HepG2 (cell line): Measurements from ENCODE around the gene PCIF1. TPM values are rescaled to one million over a fixed set of nuclear protein-coding genes. Genes with fewer than 3 reads are reported as not detected.

Experiments used
- CERS6 ChIP-seq: sonication (generic); formaldehyde crosslinking; IDR thresholded peaks from 2 replicates; pipeline ENCODE4 v1.5.0; 2020; ENCODE audit warnings: missing genetic modification reagents
- HOXA5 ChIP-seq: sonication (generic); formaldehyde crosslinking; IDR thresholded peaks from 2 replicates; pipeline ENCODE4 v1.4.0; 2020; ENCODE audit warnings: missing genetic modification reagents
- MLX ChIP-seq: IDR thresholded peaks from 2 replicates; pipeline ENCODE4 v1.6.1; 2016
- MNT ChIP-seq: fragments of 450-650 bp; IDR thresholded peaks from 2 replicates; pipeline ENCODE4 v1.6.1; 2016
- NFKB2 ChIP-seq: sonication (generic); formaldehyde crosslinking; IDR thresholded peaks from 2 replicates; pipeline ENCODE4 v1.4.0; 2020; ENCODE audit warnings: missing genetic modification reagents, borderline replicate concordance
- PITX1 ChIP-seq: sonication (generic); formaldehyde crosslinking; IDR thresholded peaks from 2 replicates; pipeline ENCODE4 v1.5.1; 2020; ENCODE audit warnings: mild to moderate bottlenecking, missing genetic modification reagents
- RARG ChIP-seq: sonication (generic); formaldehyde crosslinking; IDR thresholded peaks from 2 replicates; pipeline ENCODE4 v1.4.0; 2020; ENCODE audit warnings: low read depth, mild to moderate bottlenecking, missing genetic modification reagents
- RXRB ChIP-seq: IDR thresholded peaks from 2 replicates; pipeline ENCODE4 v1.6.1; 2016; ENCODE audit warnings: borderline replicate concordance, missing genetic modification reagents, missing compliant biosample characterization
- ZFX ChIP-seq: sonication (generic); formaldehyde crosslinking; IDR thresholded peaks from 2 replicates; pipeline ENCODE4 v1.4.0; 2020; ENCODE audit warnings: mild to moderate bottlenecking, low read depth, missing genetic modification reagents, moderate library complexity
- ZNF232 ChIP-seq: sonication (generic); formaldehyde crosslinking; IDR thresholded peaks from 2 replicates; pipeline ENCODE4 v1.4.0; 2020; ENCODE audit warnings: missing genetic modification reagents, borderline replicate concordance
- ZNF292 ChIP-seq: sonication (generic); formaldehyde crosslinking; IDR thresholded peaks from 2 replicates; pipeline ENCODE4 v1.8.1; 2022; ENCODE audit warnings: mild to moderate bottlenecking, low read depth, missing genetic modification reagents, borderline replicate concordance
- ZNF3 ChIP-seq: IDR thresholded peaks from 2 replicates; pipeline ENCODE4 v1.7.0; 2017; ENCODE audit warnings: inconsistent platforms
- polyA plus RNA-seq, 8 experiments: library from polyadenylated mRNA; depleted of rRNA in 3 of 8; stranded (reverse) in 7 of 8; unstranded in 1 of 8; fragments of >200 nt; fragmentation: Illumina TruSeq in 4 of 8; extraction: Trizol in 4 of 8; gene quantifications; 2 replicates each; pipeline versions ENCODE4 v1.2.1 to v1.2.3, GENCODE V29; 2011 to 2016; ENCODE audit warnings: low read depth in 4 of 8, missing spikeins in 1 of 8, mixed read lengths in 1 of 8; ENCODE audit not compliant: insufficient read depth in 1 of 8
- total RNA-seq, 5 experiments: library from RNA; depleted of rRNA; stranded (reverse); fragments of >200 nt; fragmentation: Illumina TruSeq; extraction: Trizol; gene quantifications; 2 replicates each; pipeline ENCODE4 v1.2.3, GENCODE V29; 2016; ENCODE audit warnings: low read depth in 1 of 5
- TF ChIP-seq, protein P1 (sequence below): sonication (generic); formaldehyde crosslinking; IDR thresholded peaks from 2 replicates; pipeline ENCODE4 v1.4.0; 2020; ENCODE audit warnings: missing genetic modification reagents, mild to moderate bottlenecking, borderline replicate concordance
- TF ChIP-seq, protein P2 (sequence below): sonication (generic); formaldehyde crosslinking; IDR thresholded peaks from 2 replicates; pipeline ENCODE4 v1.5.0; 2020; ENCODE audit warnings: mild to moderate bottlenecking, missing genetic modification reagents, borderline replicate concordance

The PCIF1 gene
- total and polyA plus RNA-seq, 2 of the 13 experiments (the other 11 are each of a cell fraction or from before 2014, with no cell fraction given): 20.9 to 24.4 TPM

DNA sequence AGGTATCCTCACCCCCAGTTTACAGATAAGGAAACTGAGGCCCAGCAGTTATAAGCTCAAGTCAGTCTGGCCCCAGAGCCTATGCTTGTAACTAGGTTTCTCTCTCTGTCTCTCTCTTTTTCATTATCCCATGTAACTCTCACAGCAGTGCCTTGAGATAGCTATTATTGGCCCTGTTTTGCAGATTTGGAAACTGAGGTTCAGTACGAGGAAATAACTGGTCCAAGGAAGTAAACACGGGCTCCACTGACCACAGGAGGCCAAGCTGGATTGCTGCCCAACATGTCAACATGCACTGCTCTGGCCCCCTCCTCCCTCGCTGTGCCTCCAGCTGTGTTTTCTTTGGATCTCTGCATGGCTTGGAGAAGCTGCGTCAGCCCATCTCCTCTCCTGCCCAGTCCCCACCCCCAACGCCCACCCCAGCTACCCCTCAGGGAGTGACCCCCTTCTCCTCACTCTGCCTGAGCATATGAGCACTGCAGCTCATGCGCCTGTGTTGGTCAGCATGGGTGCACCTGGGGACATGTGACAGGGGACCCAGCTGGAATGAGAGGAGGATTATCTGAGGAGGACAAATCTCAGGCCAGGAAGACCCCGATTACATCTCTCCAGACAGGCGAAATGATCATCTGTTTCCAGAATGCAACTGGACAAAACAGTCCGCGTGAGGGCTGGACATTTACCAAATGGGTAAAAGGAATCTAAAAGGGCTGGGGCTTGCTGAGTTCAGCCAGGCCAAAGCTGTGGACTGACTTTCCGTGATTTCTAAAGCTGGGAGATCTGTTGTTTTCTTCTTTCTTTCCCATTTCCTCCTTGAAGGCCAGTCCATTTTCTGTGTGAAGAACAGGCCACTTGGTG, 14.7 kb upstream of the PCIF1 start (continued):
- peak; percentile 80; the same call in 1 of the 2 replicates for TF ChIP-seq ZNF292 (CRISPR knock-in tag)
- TF ChIP-seq MLX (CRISPR knock-in tag): no peak
- TF ChIP-seq ZNF3: peak; percentile 88
- TF ChIP-seq HOXA5: 0 out of 2 replicates have a peak, but pooled peaks have one; percentile 52
- TF ChIP-seq NFKB2 (CRISPR knock-in tag): peak; percentile 58; the same call in 1 of the 2 replicates
- peak; percentile 59; the same call in 1 of the 2 replicates for TF ChIP-seq RXRB (CRISPR knock-in tag)
- TF ChIP-seq, protein P1, sequence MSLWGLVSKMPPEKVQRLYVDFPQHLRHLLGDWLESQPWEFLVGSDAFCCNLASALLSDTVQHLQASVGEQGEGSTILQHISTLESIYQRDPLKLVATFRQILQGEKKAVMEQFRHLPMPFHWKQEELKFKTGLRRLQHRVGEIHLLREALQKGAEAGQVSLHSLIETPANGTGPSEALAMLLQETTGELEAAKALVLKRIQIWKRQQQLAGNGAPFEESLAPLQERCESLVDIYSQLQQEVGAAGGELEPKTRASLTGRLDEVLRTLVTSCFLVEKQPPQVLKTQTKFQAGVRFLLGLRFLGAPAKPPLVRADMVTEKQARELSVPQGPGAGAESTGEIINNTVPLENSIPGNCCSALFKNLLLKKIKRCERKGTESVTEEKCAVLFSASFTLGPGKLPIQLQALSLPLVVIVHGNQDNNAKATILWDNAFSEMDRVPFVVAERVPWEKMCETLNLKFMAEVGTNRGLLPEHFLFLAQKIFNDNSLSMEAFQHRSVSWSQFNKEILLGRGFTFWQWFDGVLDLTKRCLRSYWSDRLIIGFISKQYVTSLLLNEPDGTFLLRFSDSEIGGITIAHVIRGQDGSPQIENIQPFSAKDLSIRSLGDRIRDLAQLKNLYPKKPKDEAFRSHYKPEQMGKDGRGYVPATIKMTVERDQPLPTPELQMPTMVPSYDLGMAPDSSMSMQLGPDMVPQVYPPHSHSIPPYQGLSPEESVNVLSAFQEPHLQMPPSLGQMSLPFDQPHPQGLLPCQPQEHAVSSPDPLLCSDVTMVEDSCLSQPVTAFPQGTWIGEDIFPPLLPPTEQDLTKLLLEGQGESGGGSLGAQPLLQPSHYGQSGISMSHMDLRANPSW (CRISPR knock-in tag): no peak
- TF ChIP-seq, protein P2, sequence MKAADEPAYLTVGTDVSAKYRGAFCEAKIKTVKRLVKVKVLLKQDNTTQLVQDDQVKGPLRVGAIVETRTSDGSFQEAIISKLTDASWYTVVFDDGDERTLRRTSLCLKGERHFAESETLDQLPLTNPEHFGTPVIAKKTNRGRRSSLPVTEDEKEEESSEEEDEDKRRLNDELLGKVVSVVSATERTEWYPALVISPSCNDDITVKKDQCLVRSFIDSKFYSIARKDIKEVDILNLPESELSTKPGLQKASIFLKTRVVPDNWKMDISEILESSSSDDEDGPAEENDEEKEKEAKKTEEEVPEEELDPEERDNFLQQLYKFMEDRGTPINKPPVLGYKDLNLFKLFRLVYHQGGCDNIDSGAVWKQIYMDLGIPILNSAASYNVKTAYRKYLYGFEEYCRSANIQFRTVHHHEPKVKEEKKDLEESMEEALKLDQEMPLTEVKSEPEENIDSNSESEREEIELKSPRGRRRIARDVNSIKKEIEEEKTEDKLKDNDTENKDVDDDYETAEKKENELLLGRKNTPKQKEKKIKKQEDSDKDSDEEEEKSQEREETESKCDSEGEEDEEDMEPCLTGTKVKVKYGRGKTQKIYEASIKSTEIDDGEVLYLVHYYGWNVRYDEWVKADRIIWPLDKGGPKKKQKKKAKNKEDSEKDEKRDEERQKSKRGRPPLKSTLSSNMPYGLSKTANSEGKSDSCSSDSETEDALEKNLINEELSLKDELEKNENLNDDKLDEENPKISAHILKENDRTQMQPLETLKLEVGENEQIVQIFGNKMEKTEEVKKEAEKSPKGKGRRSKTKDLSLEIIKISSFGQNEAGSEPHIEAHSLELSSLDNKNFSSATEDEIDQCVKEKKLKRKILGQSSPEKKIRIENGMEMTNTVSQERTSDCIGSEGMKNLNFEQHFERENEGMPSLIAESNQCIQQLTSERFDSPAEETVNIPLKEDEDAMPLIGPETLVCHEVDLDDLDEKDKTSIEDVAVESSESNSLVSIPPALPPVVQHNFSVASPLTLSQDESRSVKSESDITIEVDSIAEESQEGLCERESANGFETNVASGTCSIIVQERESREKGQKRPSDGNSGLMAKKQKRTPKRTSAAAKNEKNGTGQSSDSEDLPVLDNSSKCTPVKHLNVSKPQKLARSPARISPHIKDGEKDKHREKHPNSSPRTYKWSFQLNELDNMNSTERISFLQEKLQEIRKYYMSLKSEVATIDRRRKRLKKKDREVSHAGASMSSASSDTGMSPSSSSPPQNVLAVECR: peak; percentile 67; the same call in 1 of the 2 replicates
- TF ChIP-seq RARG: no peak
- TF ChIP-seq PITX1 (CRISPR knock-in tag): 0 out of 2 replicates have a peak, but pooled peaks have one; percentile 9
- TF ChIP-seq ZFX: peak; percentile 32
- no peak for TF ChIP-seq CERS6 (CRISPR knock-in tag)
- 0 out of 2 replicates have a peak, but pooled peaks have one; percentile 36 for TF ChIP-seq ZNF232 (CRISPR knock-in tag)
- TF ChIP-seq MNT: 0 out of 2 replicates have a peak, but pooled peaks have one; percentile 27
